Activated naive CD4-positive, alpha-beta T cell (primary cell): ENCODE measurements around the gene ING3.

Source experiments
- DNase-seq, 4 experiments: peaks; one replicate each; lab custom pipeline; 2025; lab: John Stamatoyannopoulos, UW

ING3 gene

GRCh38 chr7:121026159-121026558, 75.6 kb downstream of the ING3 start:
- DNase-seq: no peak

GRCh38 chr7:121026577-121027111, 76.1 kb downstream of the ING3 start:
- DNase-seq: no peak
